IMR-90 (cell line): ENCODE data around the gene SLC43A2.

Source experiments
- CEBPB ChIP-seq: IDR thresholded peaks from 2 replicates; pipeline ENCODE4 v1.6.1; 2012; ENCODE audit warnings: low read depth, low read length, improper control_type of control experiment
- CHD1 ChIP-seq: IDR thresholded peaks from 2 replicates; pipeline ENCODE4 v1.6.1; 2012; ENCODE audit warnings: low read depth, low read length, improper control_type of control experiment
- MAZ ChIP-seq: IDR thresholded peaks from 2 replicates; pipeline ENCODE4 v1.6.1; 2012; ENCODE audit warnings: low read depth, mild to moderate bottlenecking, low read length, improper control_type of control experiment, moderate library complexity, borderline replicate concordance
- MXI1 ChIP-seq: IDR thresholded peaks from 2 replicates; pipeline ENCODE4 v1.6.1; 2012; ENCODE audit warnings: low read depth, mild to moderate bottlenecking, low read length, moderate library complexity, borderline replicate concordance
- RAD21 ChIP-seq: IDR thresholded peaks from 2 replicates; pipeline ENCODE4 v1.6.1; 2012; ENCODE audit warnings: low read length, improper control_type of control experiment
- TF ChIP-seq, protein P1 (sequence below): conservative IDR thresholded peaks from 2 replicates; pipeline ENCODE4 v1.5.1; 2012; ENCODE audit warnings: mild to moderate bottlenecking, low read depth, low read length, improper control_type of control experiment

DNA sequence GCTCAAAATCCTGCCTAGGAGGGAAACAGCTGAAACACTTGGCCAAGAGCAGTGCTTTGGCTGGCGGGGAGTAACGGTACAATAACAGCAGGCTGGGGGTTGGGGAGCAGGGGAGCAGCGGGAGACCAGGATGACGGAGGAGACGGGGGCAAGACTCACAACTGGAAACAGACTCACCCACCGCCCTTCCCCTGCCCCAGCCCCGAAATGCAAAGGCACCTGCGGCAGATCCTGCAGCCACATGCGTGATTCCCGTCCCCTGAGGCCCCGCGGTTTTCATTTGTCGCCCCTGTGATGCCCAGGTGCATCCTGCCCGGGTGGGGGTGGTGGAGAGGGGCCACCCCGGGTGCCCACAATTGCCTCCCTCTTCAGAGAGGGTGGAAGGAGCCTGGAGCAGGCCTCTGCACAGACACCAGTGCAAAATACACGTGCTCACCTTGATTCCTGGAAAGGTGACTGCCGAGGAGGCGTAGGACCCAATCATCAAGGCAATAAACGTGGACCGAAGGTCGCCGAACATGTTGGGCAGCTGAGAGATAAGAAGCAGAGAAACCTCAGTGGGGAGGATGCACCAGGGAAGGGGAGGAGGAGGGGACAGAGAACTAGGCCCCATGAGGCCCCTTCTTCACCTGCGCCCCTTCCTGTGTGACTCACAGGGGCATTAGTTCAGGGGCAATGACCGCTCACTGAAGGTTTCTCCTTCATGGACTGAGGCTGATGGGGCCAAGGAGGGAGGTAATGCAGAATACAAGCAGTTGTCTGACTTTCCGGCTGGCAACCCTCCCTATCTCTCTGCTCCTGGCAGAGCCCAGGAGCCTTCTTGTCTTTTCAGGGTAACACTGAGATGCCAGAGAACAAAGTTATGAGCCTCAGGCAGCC lies 35.6 kb downstream of the SLC43A2 start:
- TF ChIP-seq MAZ, result no peak
- TF ChIP-seq, protein P1, sequence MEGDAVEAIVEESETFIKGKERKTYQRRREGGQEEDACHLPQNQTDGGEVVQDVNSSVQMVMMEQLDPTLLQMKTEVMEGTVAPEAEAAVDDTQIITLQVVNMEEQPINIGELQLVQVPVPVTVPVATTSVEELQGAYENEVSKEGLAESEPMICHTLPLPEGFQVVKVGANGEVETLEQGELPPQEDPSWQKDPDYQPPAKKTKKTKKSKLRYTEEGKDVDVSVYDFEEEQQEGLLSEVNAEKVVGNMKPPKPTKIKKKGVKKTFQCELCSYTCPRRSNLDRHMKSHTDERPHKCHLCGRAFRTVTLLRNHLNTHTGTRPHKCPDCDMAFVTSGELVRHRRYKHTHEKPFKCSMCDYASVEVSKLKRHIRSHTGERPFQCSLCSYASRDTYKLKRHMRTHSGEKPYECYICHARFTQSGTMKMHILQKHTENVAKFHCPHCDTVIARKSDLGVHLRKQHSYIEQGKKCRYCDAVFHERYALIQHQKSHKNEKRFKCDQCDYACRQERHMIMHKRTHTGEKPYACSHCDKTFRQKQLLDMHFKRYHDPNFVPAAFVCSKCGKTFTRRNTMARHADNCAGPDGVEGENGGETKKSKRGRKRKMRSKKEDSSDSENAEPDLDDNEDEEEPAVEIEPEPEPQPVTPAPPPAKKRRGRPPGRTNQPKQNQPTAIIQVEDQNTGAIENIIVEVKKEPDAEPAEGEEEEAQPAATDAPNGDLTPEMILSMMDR, result no peak
- TF ChIP-seq MXI1, result no peak
- no peak for TF ChIP-seq RAD21
- no peak for TF ChIP-seq CHD1
- TF ChIP-seq CEBPB, result no peak
